ENCODE results near the gene KCTD17. TPM values are rescaled to one million over a fixed set of nuclear protein-coding genes. Genes with fewer than 3 reads are reported as not detected.

KCTD17 gene
- total RNA-seq, 1 donor from 2014 or later = 28.9 TPM

GRCh38 chr22:37090920-37091695 lies 39.6 kb downstream of the KCTD17 start:
- TF ChIP-seq, protein P1, sequence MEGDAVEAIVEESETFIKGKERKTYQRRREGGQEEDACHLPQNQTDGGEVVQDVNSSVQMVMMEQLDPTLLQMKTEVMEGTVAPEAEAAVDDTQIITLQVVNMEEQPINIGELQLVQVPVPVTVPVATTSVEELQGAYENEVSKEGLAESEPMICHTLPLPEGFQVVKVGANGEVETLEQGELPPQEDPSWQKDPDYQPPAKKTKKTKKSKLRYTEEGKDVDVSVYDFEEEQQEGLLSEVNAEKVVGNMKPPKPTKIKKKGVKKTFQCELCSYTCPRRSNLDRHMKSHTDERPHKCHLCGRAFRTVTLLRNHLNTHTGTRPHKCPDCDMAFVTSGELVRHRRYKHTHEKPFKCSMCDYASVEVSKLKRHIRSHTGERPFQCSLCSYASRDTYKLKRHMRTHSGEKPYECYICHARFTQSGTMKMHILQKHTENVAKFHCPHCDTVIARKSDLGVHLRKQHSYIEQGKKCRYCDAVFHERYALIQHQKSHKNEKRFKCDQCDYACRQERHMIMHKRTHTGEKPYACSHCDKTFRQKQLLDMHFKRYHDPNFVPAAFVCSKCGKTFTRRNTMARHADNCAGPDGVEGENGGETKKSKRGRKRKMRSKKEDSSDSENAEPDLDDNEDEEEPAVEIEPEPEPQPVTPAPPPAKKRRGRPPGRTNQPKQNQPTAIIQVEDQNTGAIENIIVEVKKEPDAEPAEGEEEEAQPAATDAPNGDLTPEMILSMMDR (IDR thresholded peaks at IDR 0.05) = no peak
- H3K4me3 Mint-ChIP-seq = no peak overlapping the region
- H3K27me3 Mint-ChIP-seq = peaks cover 20% of the 10 kb centered on the region
- peaks cover 13% of the 10 kb centered on the region for H3K4me1 Mint-ChIP-seq
- H3K9me3 Mint-ChIP-seq = no peaks in the 10 kb centered on the region
- intact Hi-C loops (cut with micrococcal nuclease) = no loop called here
- POLR2A ChIA-PET = no interaction called here
- H3K27ac Mint-ChIP-seq = no peak overlapping the region
- CTCF ChIA-PET = interaction anchor here (0.8 kb wide), 1 partner anchor 32 kb away, joined by 3 read pairs; no protein-coding TSS in a partner anchor
- H3K36me3 Mint-ChIP-seq (ENCODE audit: low read depth) = no peaks in the 10 kb centered on the region
- DNase-seq (no peak), ATAC-seq (ENCODE audit: low read depth) (no peak)

- no peak for ATAC-seq (ENCODE audit: low read depth)
- H3K9me3 Mint-ChIP-seq = no peaks in the 10 kb centered on the region
Observed at GRCh38 chr22:37091994-37092393, 40.5 kb downstream of the KCTD17 start.

DNA sequence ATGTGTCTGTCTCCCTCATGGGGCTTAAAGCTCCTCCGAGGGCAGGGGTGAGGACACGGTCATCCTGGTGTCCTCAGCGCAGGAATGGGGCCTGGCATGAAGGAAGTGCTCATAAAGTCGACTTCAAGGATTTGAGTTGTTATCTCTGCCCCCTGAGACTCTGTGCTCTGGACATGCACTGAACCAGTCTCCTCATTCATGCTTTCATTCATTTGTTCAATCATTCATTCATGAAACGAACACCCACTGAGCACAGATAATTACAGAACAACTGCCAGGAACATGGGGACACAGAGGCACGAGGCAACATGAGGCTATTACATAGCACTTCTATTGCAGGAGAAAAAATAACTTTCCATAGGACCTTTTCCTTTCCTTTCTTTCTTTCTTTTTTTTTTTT lies 41.5 kb downstream of the KCTD17 start:
- H3K9me3 Mint-ChIP-seq = no peaks in the 10 kb centered on the region
- no peaks in the 10 kb centered on the region for H3K36me3 Mint-ChIP-seq (ENCODE audit: low read depth)
- no peak overlapping the region for H3K27ac Mint-ChIP-seq
- H3K4me3 Mint-ChIP-seq = no peak overlapping the region
- POLR2A ChIA-PET = no interaction called here
- intact Hi-C loops (cut with micrococcal nuclease) = no loop called here
- CTCF ChIA-PET = no interaction called here
- H3K4me1 Mint-ChIP-seq = peaks cover 10% of the 10 kb centered on the region
- H3K27me3 Mint-ChIP-seq = peaks cover 30% of the 10 kb centered on the region
- TF ChIP-seq, protein P1 (IDR thresholded peaks at IDR 0.05) = no peak
- ATAC-seq (ENCODE audit: low read depth) = no peak
- DNase-seq = no peak

More at GRCh38 chr22:37091994-37092393, 40.5 kb downstream of the KCTD17 start:
- intact Hi-C loops (cut with micrococcal nuclease) = no loop called here
- Mint-ChIP-seq H3K27me3 (peaks cover 29% of the 10 kb centered on the region), H3K27ac (no peak overlapping the region), H3K4me1 (peaks cover 13% of the 10 kb centered on the region), H3K4me3 (no peak overlapping the region), H3K36me3 (ENCODE audit: low read depth) (no peaks in the 10 kb centered on the region)
- TF ChIP-seq, protein P1 (IDR thresholded peaks at IDR 0.05) = no peak
- ChIA-PET POLR2A (no interaction called here), CTCF (no interaction called here)
- no peak for DNase-seq

DNA sequence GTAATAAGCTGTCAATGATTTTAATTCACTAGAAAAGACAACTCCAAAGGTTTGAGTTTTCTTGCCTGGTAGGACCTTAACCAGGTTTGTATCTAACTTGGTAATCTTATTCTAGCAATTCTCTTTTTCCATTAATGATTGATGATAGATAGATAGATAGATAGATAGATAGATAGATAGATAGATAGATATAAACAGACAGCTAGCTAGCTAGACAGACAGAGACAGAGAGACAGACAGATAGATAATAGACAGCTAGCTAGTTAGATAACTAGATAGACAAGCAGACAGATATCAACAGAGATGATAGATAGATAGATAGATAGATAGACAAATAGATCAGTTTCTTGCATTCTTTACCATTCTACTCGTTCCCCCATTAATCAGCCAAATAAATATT lies 42.7 kb downstream of the KCTD17 start:
- Mint-ChIP-seq H3K4me3 (no peak overlapping the region), H3K9me3 (no peaks in the 10 kb centered on the region), H3K27ac (no peak overlapping the region), H3K36me3 (ENCODE audit: low read depth) (no peaks in the 10 kb centered on the region), H3K4me1 (peaks cover 3% of the 10 kb centered on the region), H3K27me3 (peaks cover 33% of the 10 kb centered on the region)
- DNase-seq = no peak
- TF ChIP-seq, protein P1 (IDR thresholded peaks at IDR 0.05) = no peak
- no peak for ATAC-seq (ENCODE audit: low read depth)
- intact Hi-C loops (cut with micrococcal nuclease) = no loop called here
- ChIA-PET POLR2A (no interaction called here), CTCF (no interaction called here)

DNA sequence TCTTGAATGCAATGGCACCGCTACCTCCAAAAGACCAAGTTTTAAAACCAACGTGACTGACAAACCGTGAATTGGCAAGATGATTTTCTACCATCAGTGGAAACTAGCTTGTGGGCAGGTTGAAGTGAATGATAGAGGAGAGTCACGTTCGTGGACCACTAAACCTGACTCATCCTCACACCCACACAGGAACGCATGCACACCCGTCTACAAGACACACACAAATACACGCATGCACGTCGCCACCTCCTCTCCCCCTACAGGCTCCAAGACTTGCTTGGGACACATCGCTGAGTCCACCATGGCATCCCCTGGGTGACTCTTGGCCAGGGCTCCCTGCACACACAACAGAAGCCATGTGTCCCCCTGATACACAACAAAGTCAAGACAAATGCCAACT lies 43.6 kb downstream of the KCTD17 start:
- Mint-ChIP-seq H3K27ac (no peak overlapping the region), H3K27me3 (peaks cover 33% of the 10 kb centered on the region), H3K4me1 (peaks cover 3% of the 10 kb centered on the region), H3K4me3 (no peak overlapping the region), H3K36me3 (ENCODE audit: low read depth) (no peaks in the 10 kb centered on the region), H3K9me3 (no peaks in the 10 kb centered on the region)
- no peak for ATAC-seq (ENCODE audit: low read depth)
- no peak for DNase-seq
- intact Hi-C loops (cut with micrococcal nuclease) = no loop called here
- TF ChIP-seq, protein P1 (IDR thresholded peaks at IDR 0.05) = no peak
- CTCF ChIA-PET = no interaction called here
- POLR2A ChIA-PET = no interaction called here

All from activated B cell treated with CpG ODN at 0.5 μM for 24 hours (primary cell).